ENCODE data around the gene SUSD6. TPM values are rescaled to one million over a fixed set of nuclear protein-coding genes. Genes with fewer than 3 reads are reported as not detected.
"Not testable (repeated sequence)": the region's sequence is repeated elsewhere in the genome, so short reads cannot be mapped to it uniquely, and the experiment has no call there.

SUSD6 gene
- total RNA-seq, 2 experiments from 2014 or later, result 69.9 to 72.2 TPM

- DNase-seq, result no peak
Measured at GRCh38 chr14:69636718-69637480, 25.5 kb downstream of the SUSD6 start.

DNA sequence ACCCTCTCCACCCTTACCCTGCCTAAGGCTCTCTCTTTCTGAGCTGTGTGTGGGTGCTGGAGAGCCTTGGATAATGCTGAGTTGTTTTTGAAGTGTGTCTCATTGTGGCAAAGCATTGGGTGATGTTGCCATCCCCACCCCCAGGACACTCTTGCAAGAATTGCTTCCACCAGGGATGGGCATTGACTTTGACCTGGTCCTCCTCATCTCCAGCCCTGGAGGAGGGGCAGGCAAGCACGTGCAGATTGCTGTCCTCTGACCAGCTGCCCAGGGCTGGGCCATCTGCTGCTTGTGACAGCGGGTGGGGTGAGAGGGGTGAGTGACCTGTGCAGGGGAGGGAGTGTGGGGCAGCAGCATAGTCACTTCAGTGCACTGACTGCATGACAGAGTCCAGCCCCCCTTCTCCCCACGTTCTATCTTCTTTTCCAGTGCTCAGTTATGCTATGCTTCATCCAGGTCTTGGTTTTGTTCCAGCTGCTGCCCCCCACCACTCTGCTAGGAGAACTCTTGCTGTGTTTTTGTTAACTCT is 26.2 kb downstream of the SUSD6 start:
- DNase-seq, result peak; percentile 58
- Mint-ChIP-seq H3K27me3 (no peaks in the 10 kb centered on the region), H3K27ac (peak overlapping the region; percentile 94), H3K4me3 (peak overlapping the region; percentile 54), H3K9me3 (peaks cover 18% of the 10 kb centered on the region), H3K36me3 (peaks cover 28% of the 10 kb centered on the region), H3K4me1 (ENCODE audit: low read depth) (peaks cover 92% of the 10 kb centered on the region)
- POLR2A ChIA-PET, result interaction anchor here (0.6 to 3.8 kb wide), 8 partner anchors 8 to 48 kb away, joined by 3 to 24 read pairs (median 5); no protein-coding TSS in a partner anchor
- intact Hi-C loops (cut with micrococcal nuclease), result loop anchor here (1.0 kb wide), 3 partner anchors 12 to 48 kb away; no protein-coding TSS in a partner anchor
- CTCF ChIA-PET, result interaction anchor here (0.7 to 2.0 kb wide), 4 partner anchors 11 to 120 kb away, joined by 3 to 8 read pairs (median 4); no protein-coding TSS in a partner anchor

More at GRCh38 chr14:69636718-69637480, 25.5 kb downstream of the SUSD6 start:
- peak overlapping the region; percentile 94 for H3K27ac Mint-ChIP-seq
- peaks cover 92% of the 10 kb centered on the region for H3K4me1 Mint-ChIP-seq (ENCODE audit: low read depth)
- POLR2A ChIA-PET, result interaction anchor here (0.9 to 3.8 kb wide), 8 partner anchors 12 to 132 kb away, joined by 3 to 24 read pairs (median 5); partner anchors contain the start of gene SUSD6
- peaks cover 22% of the 10 kb centered on the region for H3K36me3 Mint-ChIP-seq
- H3K4me3 Mint-ChIP-seq, result peak overlapping the region; percentile 59
- peaks cover 11% of the 10 kb centered on the region for H3K9me3 Mint-ChIP-seq
- H3K27me3 Mint-ChIP-seq, result no peaks in the 10 kb centered on the region
- intact Hi-C loops (cut with micrococcal nuclease), result loop anchor here (1.0 kb wide), 2 partner anchors 18 to 22 kb away; no protein-coding TSS in a partner anchor
- CTCF ChIA-PET, result interaction anchor here (0.6 to 2.0 kb wide), 9 partner anchors 10 to 90 kb away, joined by 3 to 8 read pairs (median 4); partner anchors contain the start of gene SUSD6

- CTCF ChIA-PET, result no interaction called here
- no peaks in the 10 kb centered on the region for H3K27me3 Mint-ChIP-seq
- no peak overlapping the region for H3K4me3 Mint-ChIP-seq
- POLR2A ChIA-PET, result no interaction called here
- peaks cover 89% of the 10 kb centered on the region for H3K4me1 Mint-ChIP-seq (ENCODE audit: low read depth)
- intact Hi-C loops (cut with micrococcal nuclease), result no loop called here
- H3K9me3 Mint-ChIP-seq, result peaks cover 26% of the 10 kb centered on the region
- H3K27ac Mint-ChIP-seq, result peak overlapping the region; percentile 60
- no peak for DNase-seq
- peaks cover 44% of the 10 kb centered on the region for H3K36me3 Mint-ChIP-seq
Measured at GRCh38 chr14:69640931-69641330, 29.5 kb downstream of the SUSD6 start.

- CTCF ChIA-PET, result interaction anchor here (1.2 kb wide), 1 partner anchor 12 kb away, joined by 4 read pairs; no protein-coding TSS in a partner anchor
- POLR2A ChIA-PET, result not testable (repeated sequence)
- H3K36me3 Mint-ChIP-seq, result peaks cover 52% of the 10 kb centered on the region
Measured at GRCh38 chr14:69642212-69642793, 30.9 kb downstream of the SUSD6 start.

DNA sequence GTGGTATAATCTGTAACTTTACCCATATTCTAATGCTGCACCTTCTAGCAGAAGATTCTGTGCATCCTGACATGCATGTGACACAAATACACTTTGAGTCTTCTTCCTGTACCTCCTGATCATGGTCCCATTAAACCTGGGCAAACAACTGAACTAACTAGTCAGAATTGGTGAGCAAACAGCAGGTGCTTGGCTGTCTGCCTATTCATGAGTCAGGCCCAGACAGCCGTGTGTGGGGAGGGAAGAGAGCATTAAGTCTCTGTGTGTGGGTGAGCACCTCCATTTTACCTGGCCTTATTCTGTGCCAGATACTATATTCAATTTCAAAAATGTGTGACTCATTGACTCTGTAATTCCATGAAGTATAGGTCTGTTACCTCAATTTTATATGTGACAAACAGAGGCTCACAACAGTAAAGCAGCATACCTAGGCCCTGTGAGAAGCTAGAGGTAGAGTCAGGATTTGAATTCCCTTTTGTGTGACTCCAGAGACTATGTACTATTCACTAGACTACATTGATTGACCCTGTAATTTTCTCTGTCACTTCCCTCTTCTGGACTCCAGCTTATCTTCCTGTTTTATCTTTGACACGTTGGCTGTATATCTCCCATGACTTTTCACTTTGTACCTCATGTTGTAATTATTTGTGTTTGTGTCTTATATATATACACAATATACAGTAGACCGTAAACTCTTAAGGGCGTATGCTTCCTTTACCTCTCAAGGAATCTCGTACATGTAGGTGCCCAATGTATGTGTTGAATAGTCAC is 32.2 kb downstream of the SUSD6 start:
- CTCF ChIA-PET, result interaction anchor here (0.8 to 1.1 kb wide), 3 partner anchors 18 to 83 kb away, joined by 3 to 4 read pairs (median 4); no protein-coding TSS in a partner anchor
- peaks cover 26% of the 10 kb centered on the region for H3K9me3 Mint-ChIP-seq
- peak; percentile 89 for DNase-seq
- H3K4me3 Mint-ChIP-seq, result peak overlapping the region; percentile 37
- H3K36me3 Mint-ChIP-seq, result peaks cover 52% of the 10 kb centered on the region
- intact Hi-C loops (cut with micrococcal nuclease), result loop anchor here (1.0 to 2.0 kb wide), 3 partner anchors 10 to 33 kb away; no protein-coding TSS in a partner anchor
- H3K27me3 Mint-ChIP-seq, result no peaks in the 10 kb centered on the region
- peaks cover 86% of the 10 kb centered on the region for H3K4me1 Mint-ChIP-seq (ENCODE audit: low read depth)
- H3K27ac Mint-ChIP-seq, result peak overlapping the region; percentile 93
- POLR2A ChIA-PET, result interaction anchor here (0.9 kb wide), 2 partner anchors 15 to 18 kb away, joined by 3 read pairs; no protein-coding TSS in a partner anchor

More at GRCh38 chr14:69642212-69642793, 30.9 kb downstream of the SUSD6 start:
- DNase-seq, result peak; percentile 49
- Mint-ChIP-seq H3K27ac (peak overlapping the region; percentile 93), H3K4me3 (peak overlapping the region; percentile 28), H3K4me1 (ENCODE audit: low read depth) (peaks cover 86% of the 10 kb centered on the region), H3K9me3 (peaks cover 26% of the 10 kb centered on the region)
- intact Hi-C loops (cut with micrococcal nuclease), result loop anchor here (2.0 kb wide), 1 partner anchor 24 kb away; no protein-coding TSS in a partner anchor
- not testable (repeated sequence) for H3K27me3 Mint-ChIP-seq

DNA sequence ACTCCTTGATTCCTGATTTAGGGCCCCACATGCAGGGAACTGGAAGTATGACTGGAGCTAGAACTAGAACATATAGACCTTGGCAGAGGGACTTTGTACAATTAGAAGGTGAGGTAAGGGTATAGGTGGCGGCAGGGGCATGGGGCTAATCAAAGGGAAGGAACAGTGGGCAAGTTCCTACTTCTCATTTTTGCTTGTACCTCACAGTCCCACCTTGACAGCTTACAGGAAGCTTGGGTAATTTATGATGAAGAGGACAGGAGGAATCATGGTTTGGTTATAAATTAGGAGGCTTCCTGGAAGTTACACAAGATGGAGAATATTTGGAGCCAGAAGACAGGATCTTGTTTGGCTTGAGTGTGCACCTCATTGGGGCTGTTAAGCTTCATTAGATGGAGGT is 33.4 kb downstream of the SUSD6 start:
- Mint-ChIP-seq H3K27me3 (no peaks in the 10 kb centered on the region), H3K36me3 (peaks cover 50% of the 10 kb centered on the region), H3K27ac (peak overlapping the region; percentile 77), H3K4me3 (no peak overlapping the region), H3K9me3 (peaks cover 26% of the 10 kb centered on the region), H3K4me1 (ENCODE audit: low read depth) (peaks cover 89% of the 10 kb centered on the region)
- intact Hi-C loops (cut with micrococcal nuclease), result no loop called here
- POLR2A ChIA-PET, result interaction anchor here (0.7 kb wide), 1 partner anchor 249 kb away, joined by 3 read pairs; no protein-coding TSS in a partner anchor
- no peak for DNase-seq
- CTCF ChIA-PET, result interaction anchor here (1.1 to 1.4 kb wide), 2 partner anchors 18 to 23 kb away, joined by 3 to 4 read pairs; no protein-coding TSS in a partner anchor

- POLR2A ChIA-PET, result no interaction called here
- intact Hi-C loops (cut with micrococcal nuclease), result no loop called here
- Mint-ChIP-seq H3K4me1 (ENCODE audit: low read depth) (peaks cover 93% of the 10 kb centered on the region), H3K27ac (peak overlapping the region; percentile 5), H3K36me3 (peaks cover 32% of the 10 kb centered on the region), H3K27me3 (no peaks in the 10 kb centered on the region), H3K9me3 (peaks cover 12% of the 10 kb centered on the region), H3K4me3 (no peak overlapping the region)
- CTCF ChIA-PET, result no interaction called here
- DNase-seq, result no peak
Measured at GRCh38 chr14:69647213-69647612, 35.8 kb downstream of the SUSD6 start.

- H3K9me3 Mint-ChIP-seq; H3K27ac Mint-ChIP-seq; H3K4me3 Mint-ChIP-seq; DNase-seq; H3K27me3 Mint-ChIP-seq; intact Hi-C loops (cut with micrococcal nuclease): not testable (repeated sequence)
- Mint-ChIP-seq H3K4me1 (ENCODE audit: low read depth) (peaks cover 92% of the 10 kb centered on the region), H3K36me3 (peaks cover 28% of the 10 kb centered on the region)
- ChIA-PET POLR2A (interaction anchor here (1.6 kb wide), 1 partner anchor 14 kb away, joined by 8 read pairs; no protein-coding TSS in a partner anchor), CTCF (interaction anchor here (0.6 to 1.2 kb wide), 3 partner anchors 11 to 43 kb away, joined by 3 read pairs; no protein-coding TSS in a partner anchor)
Measured at GRCh38 chr14:69647642-69648041, 36.2 kb downstream of the SUSD6 start.

GRCh38 chr14:69648480-69649451 is 37.4 kb downstream of the SUSD6 start:
- CTCF ChIA-PET, result interaction anchor here (0.6 to 1.2 kb wide), 5 partner anchors 13 to 45 kb away, joined by 3 read pairs; no protein-coding TSS in a partner anchor

DNA sequence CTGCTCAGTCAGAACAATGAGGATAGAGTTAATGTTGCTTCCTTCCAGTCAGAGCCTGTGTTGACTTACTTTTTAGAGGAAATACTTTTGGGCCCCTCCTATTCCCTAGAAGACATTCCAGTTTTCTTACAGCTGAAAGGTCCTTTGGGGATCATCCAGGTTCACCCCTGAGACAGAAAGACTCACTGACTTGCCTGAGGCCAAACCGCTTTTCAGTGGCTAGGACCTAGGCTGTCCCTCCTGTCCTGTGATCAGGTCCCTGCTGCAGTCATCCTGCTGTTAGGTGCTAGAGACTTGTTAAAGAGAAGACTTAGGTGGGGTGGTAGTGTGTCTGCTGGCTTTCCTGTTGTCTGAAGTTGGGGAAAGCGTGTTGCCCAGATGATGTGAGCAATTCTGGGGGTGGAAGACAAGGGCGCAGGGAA is 39.6 kb downstream of the SUSD6 start:
- ChIA-PET POLR2A (interaction anchor here (1.1 kb wide), 1 partner anchor 116 kb away, joined by 3 read pairs; the partner anchor contains the start of gene SRSF5), CTCF (interaction anchor here (0.6 to 1.0 kb wide), 2 partner anchors 21 to 76 kb away, joined by 3 read pairs; no protein-coding TSS in a partner anchor)
- Mint-ChIP-seq H3K4me1 (ENCODE audit: low read depth) (peaks cover 89% of the 10 kb centered on the region), H3K4me3 (no peak overlapping the region), H3K27me3 (no peaks in the 10 kb centered on the region), H3K27ac (peak overlapping the region; percentile 59), H3K9me3 (no peaks in the 10 kb centered on the region), H3K36me3 (peaks cover 14% of the 10 kb centered on the region)
- no peak for DNase-seq
- intact Hi-C loops (cut with micrococcal nuclease), result no loop called here

More at GRCh38 chr14:69648480-69649451, 37.4 kb downstream of the SUSD6 start:
- H3K4me1 Mint-ChIP-seq (ENCODE audit: low read depth), result peaks cover 92% of the 10 kb centered on the region
- intact Hi-C loops (cut with micrococcal nuclease), result no loop called here
- H3K27me3 Mint-ChIP-seq, result no peaks in the 10 kb centered on the region
- no peak for DNase-seq
- H3K4me3 Mint-ChIP-seq, result no peak overlapping the region
- H3K27ac Mint-ChIP-seq, result peak overlapping the region; percentile 15
- peaks cover 25% of the 10 kb centered on the region for H3K36me3 Mint-ChIP-seq
- H3K9me3 Mint-ChIP-seq, result no peaks in the 10 kb centered on the region
- POLR2A ChIA-PET, result interaction anchor here (0.6 to 1.6 kb wide), 4 partner anchors 10 to 23 kb away, joined by 3 to 8 read pairs (median 4); no protein-coding TSS in a partner anchor
